Sigmoid colon (tissue), 7 donors: Measurements from ENCODE around the gene TMOD2. TPM values are rescaled to one million over a fixed set of nuclear protein-coding genes. Genes with fewer than 3 reads are reported as not detected.
A peak's percentile ranks its signal among the peaks of the same experiment; 100 is the strongest.

Experiments
- DNase-seq: peaks from one replicate; pipeline ENCODE4 v3.0.0-alpha.2; 2019
- H3K27ac ChIP-seq, 4 donors: fragments of 200-600 bp; sonication (generic); one replicate each; pipeline ENCODE4 v1.5.1; 2016 to 2019; ENCODE audit warnings: mild to moderate bottlenecking in 1 of 4
- H3K27me3 ChIP-seq, 3 donors: fragments of 200-600 bp; sonication (generic); one replicate each; pipeline ENCODE4 v1.5.1; 2019; ENCODE audit warnings: mild to moderate bottlenecking in 1 of 3
- H3K36me3 ChIP-seq, 4 donors: fragments of 200-600 bp; sonication (generic); one replicate each; pipeline ENCODE4 v1.5.1; 2016 to 2019
- H3K4me1 ChIP-seq, 4 donors: fragments of 200-600 bp; sonication (generic); one replicate each; pipeline ENCODE4 v1.5.1; 2017 to 2019
- H3K4me3 ChIP-seq, 4 donors: fragments of 200-600 bp; sonication (generic); one replicate each; pipeline ENCODE4 v1.5.1; 2017 to 2019; ENCODE audit warnings: mild to moderate bottlenecking in 2 of 4, moderate library complexity in 1 of 4
- H3K9me3 ChIP-seq, 4 donors: fragments of 200-600 bp in 3 of 4; sonication (generic) in 3 of 4; one replicate each; pipeline versions ENCODE4 v1.5.1 to v1.6.1; 2013 to 2019
- CTCF ChIP-seq, 4 experiments: fragments of 450-650 bp in 3 of 4; fragments of 200-600 bp in 1 of 4; IDR thresholded peaks; one replicate each; pipeline ENCODE4 v1.5.1; 2016 to 2019; ENCODE audit warnings: antibody characterized with exemption in 4 of 4, mild to moderate bottlenecking in 3 of 4, moderate library complexity in 2 of 4
- EP300 ChIP-seq, 4 donors: sonication (generic); formaldehyde crosslinking; IDR thresholded peaks; one replicate each; pipeline ENCODE4 v1.6.1; 2017; ENCODE audit warnings: antibody characterized with exemption in 4 of 4
- POLR2A ChIP-seq, 2 donors: fragments of 450-650 bp; IDR thresholded peaks; one replicate each; pipeline ENCODE4 v1.6.1; 2016; ENCODE audit warnings: antibody characterized with exemption in 2 of 2, mild to moderate bottlenecking in 2 of 2, moderate library complexity in 2 of 2
- POLR2AphosphoS5 ChIP-seq, 4 donors: sonication (generic); formaldehyde crosslinking; IDR thresholded peaks; one replicate each; pipeline ENCODE4 v1.6.1; 2017; ENCODE audit warnings: antibody characterized with exemption in 4 of 4
- WGBS, 2 donors: extraction: QIAGEN DNeasy Blood & Tissue Kit; methylation state at CpG; one replicate each; pipeline ENCODE4 v1.1.7; 2013; 5-methylcytosine and 5-hydroxymethylcytosine counted together
- intact Hi-C: fragments of 100-400 bp; cut with DNase I; formaldehyde crosslinking; loops from one replicate; pipeline ENCODE4 v1.15.1; 2023
- polyA plus RNA-seq, 3 donors: library from polyadenylated mRNA; stranded (reverse); fragments of 200-250 nt; gene quantifications; one replicate each; pipeline ENCODE4 v1.2.3, GENCODE V29; 2013
- total RNA-seq, 4 donors: library from RNA; depleted of rRNA; stranded (reverse); fragments of >200 nt; gene quantifications; one replicate each; pipeline ENCODE4 v1.1.0, GENCODE V29; 2016
- donor health status: healthy with polysubstance abuse.
- donor health status: Bipolar disorder and iron deficiency.
- donor health status: healthy.

TMOD2 gene
- total and polyA plus RNA-seq, 7 donors = 1.4 to 32.5 (median 18.1) TPM

GRCh38 chr15:51735228-51736010 lies 16.0 kb upstream of the TMOD2 start:
- WGBS, 2 donors = 43 to 76% methylated on average over 5 of the region's 5 CpGs
- H3K36me3 ChIP-seq = no peaks in the 10 kb centered on the region
- H3K27me3 ChIP-seq = no peaks in the 10 kb centered on the region
- DNase-seq = no peak
- H3K4me3 ChIP-seq = no peak overlapping the region
- intact Hi-C loops = loop anchor here (2.0 to 5.0 kb wide), 2 partner anchors 15 to 42 kb away; partner anchors contain the start of gene TMOD2
- H3K4me1 ChIP-seq = peaks cover 0 to 58% (median 43%) of the 10 kb centered on the region in 4 donors
- H3K9me3 ChIP-seq = no peaks in the 10 kb centered on the region
- TF ChIP-seq EP300 (IDR thresholded peaks at IDR 0.05) = no peak
- no peak for TF ChIP-seq POLR2A (IDR thresholded peaks at IDR 0.05)
- no peak for TF ChIP-seq POLR2AphosphoS5 (IDR thresholded peaks at IDR 0.05)
- no peak for TF ChIP-seq CTCF (IDR thresholded peaks at IDR 0.05)
- peak overlapping the region; percentile 86 to 96 (median 91) for H3K27ac ChIP-seq

- no peaks in the 10 kb centered on the region for H3K36me3 ChIP-seq
- no peaks in the 10 kb centered on the region for H3K27me3 ChIP-seq
- peaks cover 0 to 53% (median 38%) of the 10 kb centered on the region in 4 donors for H3K4me1 ChIP-seq
- H3K4me3 ChIP-seq = peak overlapping the region in 3 of 4 donors; percentile 63 to 95 (median 78)
- TF ChIP-seq CTCF (IDR thresholded peaks at IDR 0.05) = no peak
- no peak for TF ChIP-seq POLR2A (IDR thresholded peaks at IDR 0.05)
- no peak for TF ChIP-seq EP300 (IDR thresholded peaks at IDR 0.05)
- no peak for TF ChIP-seq POLR2AphosphoS5 (IDR thresholded peaks at IDR 0.05)
- no peak for DNase-seq
- no peaks in the 10 kb centered on the region for H3K9me3 ChIP-seq
- intact Hi-C loops = loop anchor here (2.0 to 5.0 kb wide), 2 partner anchors 15 to 41 kb away; partner anchors contain the start of gene TMOD2
- 41 to 63% methylated on average over 3 of the region's 3 CpGs for WGBS, 2 donors
- peak overlapping the region; percentile 86 to 96 (median 91) for H3K27ac ChIP-seq
These were observed 15.3 kb upstream of the TMOD2 start for GRCh38 chr15:51736069-51736468.

- peak overlapping the region; percentile 86 to 96 (median 91) for H3K27ac ChIP-seq
- no peaks in the 10 kb centered on the region for H3K27me3 ChIP-seq
- DNase-seq = peak; percentile 77
- peak overlapping the region; percentile 63 to 95 (median 70) for H3K4me3 ChIP-seq
- H3K4me1 ChIP-seq = peaks cover 0 to 44% (median 29%) of the 10 kb centered on the region in 4 donors
- H3K36me3 ChIP-seq = no peaks in the 10 kb centered on the region
- WGBS, 2 donors = 0 to 1% methylated on average over 69 of the region's 69 CpGs
- no peaks in the 10 kb centered on the region for H3K9me3 ChIP-seq
- TF ChIP-seq POLR2A (IDR thresholded peaks at IDR 0.05) (no peak), POLR2AphosphoS5 (IDR thresholded peaks at IDR 0.05) (peak in 1 of 4 donors; percentile 4), EP300 (IDR thresholded peaks at IDR 0.05) (no peak), CTCF (IDR thresholded peaks at IDR 0.05) (no peak)
- intact Hi-C loops = loop anchor here (2.0 to 5.0 kb wide), 2 partner anchors 14 to 40 kb away; partner anchors contain the start of gene TMOD2
These were observed 14.5 kb upstream of the TMOD2 start for GRCh38 chr15:51736751-51737521.

- WGBS, 2 donors = 0% methylated on average over 67 of the region's 67 CpGs
- Histone ChIP-seq H3K9me3 (no peaks in the 10 kb centered on the region), H3K4me1 (peaks cover 0 to 36% (median 22%) of the 10 kb centered on the region in 4 donors), H3K36me3 (no peaks in the 10 kb centered on the region), H3K27me3 (no peaks in the 10 kb centered on the region), H3K4me3 (peak within 1 kb of the TSS; percentile 63 to 95 (median 70)), H3K27ac (peak within 1 kb of the TSS; percentile 86 to 96 (median 91))
- intact Hi-C loops = loop anchor here (2.0 to 5.0 kb wide), 2 partner anchors 13 to 40 kb away; partner anchors contain the start of gene TMOD2
- DNase-seq = peak; percentile 89
- TF ChIP-seq POLR2A (IDR thresholded peaks at IDR 0.05) = no peak
- peak in 3 of 4 donors; percentile 35 to 57 (median 41) for TF ChIP-seq POLR2AphosphoS5 (IDR thresholded peaks at IDR 0.05)
- no peak for TF ChIP-seq EP300 (IDR thresholded peaks at IDR 0.05)
These were observed 13.7 kb upstream of the TMOD2 start, which contains the start of gene LYSMD2 for GRCh38 chr15:51737522-51738305. TSS of gene LYSMD2 (minus strand) at chr15:51737655. CDS start at chr15:51737622, 33 bp downstream.
